Vagina (tissue), 2 donors: ENCODE measurements around the gene PLK2. TPM values are rescaled to one million over a fixed set of nuclear protein-coding genes. Genes with fewer than 3 reads are reported as not detected.
A peak's percentile ranks its signal among the peaks of the same experiment; 100 is the strongest.

Experiments used
- DNase-seq, 2 donors: peaks; one replicate each; pipeline ENCODE4 v3.0.0-alpha.2; 2017; ENCODE audit errors: extremely low spot score in 2 of 2
- H3K27ac ChIP-seq: fragments of 200-600 bp; sonication (generic); one replicate; pipeline ENCODE4 v1.5.1; 2019
- H3K27me3 ChIP-seq: fragments of 200-600 bp; sonication (generic); one replicate; pipeline ENCODE4 v1.5.1; 2019
- H3K36me3 ChIP-seq, 2 donors: fragments of 200-600 bp; sonication (generic); one replicate each; pipeline ENCODE4 v1.5.1; 2017 to 2019
- H3K4me1 ChIP-seq: fragments of 200-600 bp; sonication (generic); one replicate; pipeline ENCODE4 v1.5.1; 2019
- H3K4me3 ChIP-seq, 2 donors: fragments of 200-600 bp; sonication (generic); 1 replicate in 1 of 2; 2 replicates in 1 of 2; pipeline ENCODE4 v1.5.1; 2016 to 2019
- H3K9me3 ChIP-seq: fragments of 200-600 bp; sonication (generic); one replicate; pipeline ENCODE4 v1.5.1; 2019
- CTCF ChIP-seq, 3 experiments: fragments of 450-650 bp in 2 of 3; fragments of 200-600 bp in 1 of 3; sonication (generic) in 1 of 3; IDR thresholded peaks; one replicate each; pipeline ENCODE4 v1.5.1; 2017 to 2019; ENCODE audit warnings: antibody characterized with exemption in 3 of 3, mild to moderate bottlenecking in 2 of 3, moderate library complexity in 2 of 3
- POLR2A ChIP-seq, 2 donors: fragments of 450-650 bp; IDR thresholded peaks; one replicate each; pipeline ENCODE4 v1.6.1; 2017; ENCODE audit warnings: antibody characterized with exemption in 2 of 2, mild to moderate bottlenecking in 2 of 2, moderate library complexity in 2 of 2
- POLR2AphosphoS5 ChIP-seq, 2 donors: sonication (generic); formaldehyde crosslinking; IDR thresholded peaks; one replicate each; pipeline ENCODE4 v1.9.0; 2017; ENCODE audit warnings: antibody characterized with exemption in 2 of 2, mild to moderate bottlenecking in 2 of 2, low read depth in 1 of 2; ENCODE audit not compliant: insufficient read depth in 1 of 2
- intact Hi-C: fragments of 100-400 bp; cut with DNase I; formaldehyde crosslinking; loops from one replicate; pipeline ENCODE4 v1.15.1; 2023
- total RNA-seq: library from RNA; depleted of rRNA; stranded (reverse); fragments of >200 nt; gene quantifications from one replicate; pipeline ENCODE4 v1.2.3, GENCODE V29; 2016

PLK2 gene
- total RNA-seq = 169 TPM

- intact Hi-C loops = loop anchor here (2.0 to 5.0 kb wide), 4 partner anchors 573 to 1161 kb away; no protein-coding TSS in a partner anchor
- no peaks in the 10 kb centered on the region for H3K9me3 ChIP-seq
- peak in 1 of 2 donors; percentile 97 for DNase-seq
- H3K27me3 ChIP-seq = no peaks in the 10 kb centered on the region
- TF ChIP-seq POLR2A (IDR thresholded peaks at IDR 0.05) = peak; percentile 88 to 100
- TF ChIP-seq CTCF (IDR thresholded peaks at IDR 0.05) = peak; percentile 9 to 54 (median 45)
- peak; percentile 75 to 100 for TF ChIP-seq POLR2AphosphoS5 (IDR thresholded peaks at IDR 0.05; ENCODE audit: insufficient read depth in 1 of 2, low read depth in 1 of 2)
- H3K27ac ChIP-seq = peak within 1 kb of the TSS; percentile 94
- H3K4me3 ChIP-seq = peak within 1 kb of the TSS; percentile 81 to 87
- H3K36me3 ChIP-seq = peaks cover 0 to 17% of the 10 kb centered on the region in 2 donors
- H3K4me1 ChIP-seq = peaks cover 24% of the 10 kb centered on the region
Measured at GRCh38 chr5:58460002-58460731, at the start of gene PLK2. Gene PLK2 (minus strand): TSS chr5:58460086. CDS start chr5:58459959, 127 bp downstream.

- no peaks in the 10 kb centered on the region for H3K4me1 ChIP-seq
- H3K27me3 ChIP-seq = no peaks in the 10 kb centered on the region
- TF ChIP-seq POLR2AphosphoS5 (IDR thresholded peaks at IDR 0.05; ENCODE audit: insufficient read depth in 1 of 2, low read depth in 1 of 2) (no peak), POLR2A (IDR thresholded peaks at IDR 0.05) (no peak), CTCF (IDR thresholded peaks at IDR 0.05) (no peak)
- H3K27ac ChIP-seq = no peak overlapping the region
- H3K9me3 ChIP-seq = no peaks in the 10 kb centered on the region
- H3K36me3 ChIP-seq = no peaks in the 10 kb centered on the region
- intact Hi-C loops = no loop called here
- DNase-seq = no peak
- no peak overlapping the region for H3K4me3 ChIP-seq
Measured at GRCh38 chr5:58507715-58508114, 47.8 kb upstream of the PLK2 start.

DNA sequence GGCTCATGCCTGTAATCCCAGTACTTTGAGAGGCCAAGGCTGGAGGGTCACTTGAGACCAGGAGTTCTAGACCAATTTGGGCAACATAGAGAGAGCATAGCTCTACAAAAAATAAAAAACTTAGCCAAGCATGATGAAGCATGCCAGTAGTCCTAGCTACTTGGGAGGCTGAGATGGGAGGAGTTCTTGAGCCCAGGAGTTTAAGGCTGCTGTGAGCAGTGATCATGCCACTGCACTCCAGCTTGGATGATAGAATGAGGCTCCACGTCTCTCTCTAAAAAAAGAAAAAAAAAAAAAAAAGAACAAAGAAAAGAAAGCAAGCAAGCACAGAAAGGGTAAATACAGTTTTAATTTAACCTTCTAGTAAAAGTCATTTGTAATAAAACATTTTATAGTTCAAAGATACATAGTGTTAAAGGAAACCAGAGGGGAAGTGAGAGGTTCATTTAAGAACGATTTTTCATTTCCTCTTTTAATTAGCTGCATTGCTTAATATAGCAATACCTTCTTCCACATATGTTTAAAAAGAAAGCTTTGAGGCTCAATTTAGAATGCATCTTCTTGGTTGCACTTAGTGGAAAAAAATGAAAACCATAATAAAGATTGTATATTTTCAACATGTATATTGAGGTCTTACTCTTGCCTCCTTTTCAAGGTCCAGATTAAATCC, 46.2 kb upstream of the PLK2 start:
- no peak overlapping the region for H3K27ac ChIP-seq
- no peaks in the 10 kb centered on the region for H3K36me3 ChIP-seq
- TF ChIP-seq CTCF (IDR thresholded peaks at IDR 0.05) (no peak), POLR2AphosphoS5 (IDR thresholded peaks at IDR 0.05; ENCODE audit: insufficient read depth in 1 of 2, low read depth in 1 of 2) (no peak), POLR2A (IDR thresholded peaks at IDR 0.05) (no peak)
- H3K9me3 ChIP-seq = no peaks in the 10 kb centered on the region
- no peaks in the 10 kb centered on the region for H3K27me3 ChIP-seq
- intact Hi-C loops = no loop called here
- H3K4me1 ChIP-seq = no peaks in the 10 kb centered on the region
- DNase-seq = no peak
- no peak overlapping the region for H3K4me3 ChIP-seq

GRCh38 chr5:58505502-58505901, 45.6 kb upstream of the PLK2 start:
- no peak overlapping the region for H3K4me3 ChIP-seq
- DNase-seq = no peak
- H3K27ac ChIP-seq = no peak overlapping the region
- H3K9me3 ChIP-seq = no peaks in the 10 kb centered on the region
- intact Hi-C loops = no loop called here
- no peak for TF ChIP-seq POLR2AphosphoS5 (IDR thresholded peaks at IDR 0.05; ENCODE audit: insufficient read depth in 1 of 2, low read depth in 1 of 2)
- no peak for TF ChIP-seq POLR2A (IDR thresholded peaks at IDR 0.05)
- no peak for TF ChIP-seq CTCF (IDR thresholded peaks at IDR 0.05)
- H3K27me3 ChIP-seq = no peaks in the 10 kb centered on the region
- no peaks in the 10 kb centered on the region for H3K4me1 ChIP-seq
- no peaks in the 10 kb centered on the region for H3K36me3 ChIP-seq

GRCh38 chr5:58504766-58505165, 44.9 kb upstream of the PLK2 start:
- Histone ChIP-seq H3K4me1 (no peaks in the 10 kb centered on the region), H3K9me3 (no peaks in the 10 kb centered on the region), H3K27ac (no peak overlapping the region), H3K4me3 (no peak overlapping the region), H3K36me3 (no peaks in the 10 kb centered on the region), H3K27me3 (no peaks in the 10 kb centered on the region)
- intact Hi-C loops = no loop called here
- no peak for TF ChIP-seq POLR2AphosphoS5 (IDR thresholded peaks at IDR 0.05; ENCODE audit: insufficient read depth in 1 of 2, low read depth in 1 of 2)
- TF ChIP-seq CTCF (IDR thresholded peaks at IDR 0.05) = no peak
- TF ChIP-seq POLR2A (IDR thresholded peaks at IDR 0.05) = no peak
- DNase-seq = no peak
